ENCODE measurements around the gene CACNA2D4.

GRCh38 chr12:1930803-1931597 is 12.5 kb upstream of the CACNA2D4 start:
- TF ChIP-seq CTCF (IDR thresholded peaks at IDR 0.05; ENCODE audit: insufficient read depth, low read length) (no peak), REST (IDR thresholded peaks at IDR 0.05; ENCODE audit: insufficient replicate concordance, low read depth) (no peak), SPI1 (IDR thresholded peaks at IDR 0.05; ENCODE audit: borderline replicate concordance, low read depth) (no peak)
